GM12801 (cell line): Measurements from ENCODE around the gene ABCC4.

ENCODE experiments used
- TF ChIP-seq, protein P1 (sequence below): IDR thresholded peaks from one replicate; pipeline ENCODE4 v1.5.1; 2011; ENCODE audit warnings: control low read depth; ENCODE audit not compliant: insufficient read length; ENCODE audit errors: extremely low read depth

The ABCC4 gene

GRCh38 chr13:95153647-95154412, 147.4 kb downstream of the ABCC4 start:
- TF ChIP-seq, protein P1, sequence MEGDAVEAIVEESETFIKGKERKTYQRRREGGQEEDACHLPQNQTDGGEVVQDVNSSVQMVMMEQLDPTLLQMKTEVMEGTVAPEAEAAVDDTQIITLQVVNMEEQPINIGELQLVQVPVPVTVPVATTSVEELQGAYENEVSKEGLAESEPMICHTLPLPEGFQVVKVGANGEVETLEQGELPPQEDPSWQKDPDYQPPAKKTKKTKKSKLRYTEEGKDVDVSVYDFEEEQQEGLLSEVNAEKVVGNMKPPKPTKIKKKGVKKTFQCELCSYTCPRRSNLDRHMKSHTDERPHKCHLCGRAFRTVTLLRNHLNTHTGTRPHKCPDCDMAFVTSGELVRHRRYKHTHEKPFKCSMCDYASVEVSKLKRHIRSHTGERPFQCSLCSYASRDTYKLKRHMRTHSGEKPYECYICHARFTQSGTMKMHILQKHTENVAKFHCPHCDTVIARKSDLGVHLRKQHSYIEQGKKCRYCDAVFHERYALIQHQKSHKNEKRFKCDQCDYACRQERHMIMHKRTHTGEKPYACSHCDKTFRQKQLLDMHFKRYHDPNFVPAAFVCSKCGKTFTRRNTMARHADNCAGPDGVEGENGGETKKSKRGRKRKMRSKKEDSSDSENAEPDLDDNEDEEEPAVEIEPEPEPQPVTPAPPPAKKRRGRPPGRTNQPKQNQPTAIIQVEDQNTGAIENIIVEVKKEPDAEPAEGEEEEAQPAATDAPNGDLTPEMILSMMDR, result no peak

DNA sequence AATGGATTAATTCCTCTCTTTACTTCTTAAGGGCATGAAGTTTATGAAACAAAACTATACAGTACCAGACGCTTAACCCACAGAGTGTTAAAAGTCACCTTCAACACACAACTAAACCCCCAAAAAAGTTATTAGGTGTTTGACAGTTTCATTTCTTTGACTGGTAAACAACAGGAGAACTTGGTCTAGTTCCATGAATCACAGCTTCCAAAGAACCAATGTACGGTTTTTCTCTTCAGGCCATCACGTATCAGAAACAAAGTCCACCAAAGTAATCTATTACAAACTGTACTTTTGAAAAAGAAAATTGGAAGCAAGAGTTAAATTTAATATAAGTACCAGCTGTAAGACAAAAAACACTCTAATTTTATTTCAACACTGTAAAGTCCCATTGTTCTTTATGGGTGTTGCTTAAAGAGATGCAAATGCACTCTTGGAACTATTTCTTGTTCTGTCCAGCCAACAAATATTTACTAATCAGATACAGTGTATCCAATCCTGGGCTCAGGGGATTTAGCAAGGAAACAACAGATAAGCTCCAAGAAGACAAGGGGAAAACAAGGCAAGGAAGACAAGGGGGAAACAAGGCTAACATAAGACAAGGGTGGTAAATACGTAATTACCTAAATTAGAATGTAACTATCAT, 149.2 kb downstream of the ABCC4 start:
- TF ChIP-seq, protein P1, result no peak

DNA sequence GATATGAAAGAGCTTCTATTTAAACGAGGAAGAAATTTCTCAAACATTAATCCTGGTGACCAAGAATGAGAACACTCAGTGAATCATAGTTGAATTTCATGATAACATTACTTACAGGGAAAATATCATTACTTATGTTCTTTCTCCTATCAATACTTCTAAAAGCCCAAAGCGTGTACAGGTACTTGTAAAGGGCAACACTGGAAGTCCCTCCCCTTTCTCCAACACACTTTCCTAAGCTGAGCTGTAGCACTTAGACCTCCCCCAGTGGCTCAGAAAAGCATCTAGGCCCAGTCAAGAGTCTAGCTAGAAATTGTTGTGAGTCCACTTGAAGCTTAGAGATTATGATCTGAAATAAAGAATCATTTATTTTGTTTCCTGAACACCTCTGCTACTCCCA, 150.7 kb downstream of the ABCC4 start:
- TF ChIP-seq, protein P1, result no peak

DNA sequence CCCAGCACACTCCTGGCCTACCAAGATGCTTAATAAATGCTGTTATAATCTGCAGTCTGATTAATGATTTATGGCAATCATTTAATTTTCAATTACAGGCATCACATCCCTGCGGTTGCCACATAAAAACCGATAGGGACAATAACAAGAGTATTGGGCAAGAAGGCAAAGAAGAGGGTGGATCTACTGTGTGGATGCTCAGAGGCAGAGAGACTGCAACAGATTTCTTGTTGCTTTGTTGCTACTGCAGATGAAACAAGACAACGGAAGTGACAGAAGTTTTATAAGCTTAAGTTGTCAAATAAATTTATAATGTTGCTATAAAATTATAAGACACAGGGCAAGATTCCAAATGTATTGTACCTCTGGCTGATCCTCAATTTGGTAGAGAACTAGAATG, 154.8 kb downstream of the ABCC4 start:
- TF ChIP-seq, protein P1, result no peak

DNA sequence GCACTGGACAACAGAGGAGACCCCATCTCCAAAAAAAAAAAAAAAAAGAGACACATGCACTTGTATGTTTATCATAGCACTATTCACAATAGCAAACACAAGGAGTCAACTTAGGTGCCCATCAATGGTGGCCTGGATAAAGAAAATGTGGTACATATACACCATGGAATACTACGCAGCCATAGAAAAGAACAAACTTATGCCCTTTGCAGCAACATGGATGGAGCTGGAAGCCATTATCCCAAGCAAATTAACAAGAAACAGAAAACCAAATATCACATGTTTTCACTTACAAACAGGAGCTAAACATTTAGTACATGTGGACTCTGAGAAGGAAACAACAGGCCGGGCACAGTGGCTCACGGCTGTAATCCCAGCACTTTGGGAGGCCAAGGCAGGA, 155.7 kb downstream of the ABCC4 start:
- TF ChIP-seq, protein P1, result no peak

GRCh38 chr13:95140502-95140901, 160.7 kb downstream of the ABCC4 start:
- TF ChIP-seq, protein P1, result no peak

GRCh38 chr13:95138876-95139585, 162.2 kb downstream of the ABCC4 start:
- TF ChIP-seq, protein P1, result no peak
